Uterus (tissue), 4 donors: ENCODE results near the gene STX18. TPM values are rescaled to one million over a fixed set of nuclear protein-coding genes. Genes with fewer than 3 reads are reported as not detected.

ENCODE experiments used
- DNase-seq, 2 donors: peaks; one replicate each; pipeline ENCODE4 v3.0.0-alpha.2; 2019 to 2020
- H3K27ac ChIP-seq, 2 donors: fragments of 200-600 bp; sonication (generic); 1 replicate in 1 of 2; 2 replicates in 1 of 2; pipeline ENCODE4 v1.5.1; 2016 to 2018
- H3K27me3 ChIP-seq, 2 donors: fragments of 200-600 bp; sonication (generic); one replicate each; pipeline ENCODE4 v1.5.1; 2018 to 2019; ENCODE audit warnings: control low read depth in 1 of 2
- H3K36me3 ChIP-seq, 2 donors: fragments of 200-600 bp; sonication (generic); one replicate each; pipeline ENCODE4 v1.5.1; 2019; ENCODE audit warnings: control low read depth in 1 of 2
- H3K4me1 ChIP-seq, 2 donors: fragments of 200-600 bp; sonication (generic); one replicate each; pipeline ENCODE4 v1.5.1; 2018 to 2019; ENCODE audit warnings: control low read depth in 1 of 2
- H3K4me3 ChIP-seq, 2 donors: fragments of 200-600 bp; sonication (generic); 1 replicate in 1 of 2; 2 replicates in 1 of 2; pipeline ENCODE4 v1.5.1; 2018 to 2019; ENCODE audit warnings: mild to moderate bottlenecking in 1 of 2
- H3K9me3 ChIP-seq, 2 donors: fragments of 200-600 bp; sonication (generic); one replicate each; pipeline ENCODE4 v1.5.1; 2019; ENCODE audit warnings: control low read depth in 1 of 2
- CTCF ChIP-seq, 4 experiments: fragments of 200-600 bp in 2 of 4; fragments of 450-650 bp in 2 of 4; sonication (generic) in 2 of 4; IDR thresholded peaks; one replicate each; pipeline ENCODE4 v1.5.1; 2016 to 2019; ENCODE audit warnings: antibody characterized with exemption in 4 of 4, mild to moderate bottlenecking in 2 of 4, moderate library complexity in 1 of 4
- POLR2A ChIP-seq, 2 donors: fragments of 450-650 bp; IDR thresholded peaks; one replicate each; pipeline ENCODE4 v1.6.1; 2016; ENCODE audit warnings: antibody characterized with exemption in 2 of 2, mild to moderate bottlenecking in 1 of 2, moderate library complexity in 1 of 2
- intact Hi-C: fragments of 100-400 bp; cut with DNase I; formaldehyde crosslinking; loops from one replicate; pipeline ENCODE4 v1.15.1; 2023; ENCODE audit warnings: low total_unique reads
- total RNA-seq, 4 donors: library from RNA; depleted of rRNA in 3 of 4; stranded (reverse); fragments of >200 nt in 3 of 4; gene quantifications; one replicate each; pipeline versions ENCODE4 v1.1.0 to v1.2.4, GENCODE V29; 2014 to 2023
- donor health status: DM: yes; HTN: yes; CAD: no.

STX18 gene
- total RNA-seq, 4 donors from 2014 or later = 6.4 to 62.5 (median 28.9) TPM

DNA sequence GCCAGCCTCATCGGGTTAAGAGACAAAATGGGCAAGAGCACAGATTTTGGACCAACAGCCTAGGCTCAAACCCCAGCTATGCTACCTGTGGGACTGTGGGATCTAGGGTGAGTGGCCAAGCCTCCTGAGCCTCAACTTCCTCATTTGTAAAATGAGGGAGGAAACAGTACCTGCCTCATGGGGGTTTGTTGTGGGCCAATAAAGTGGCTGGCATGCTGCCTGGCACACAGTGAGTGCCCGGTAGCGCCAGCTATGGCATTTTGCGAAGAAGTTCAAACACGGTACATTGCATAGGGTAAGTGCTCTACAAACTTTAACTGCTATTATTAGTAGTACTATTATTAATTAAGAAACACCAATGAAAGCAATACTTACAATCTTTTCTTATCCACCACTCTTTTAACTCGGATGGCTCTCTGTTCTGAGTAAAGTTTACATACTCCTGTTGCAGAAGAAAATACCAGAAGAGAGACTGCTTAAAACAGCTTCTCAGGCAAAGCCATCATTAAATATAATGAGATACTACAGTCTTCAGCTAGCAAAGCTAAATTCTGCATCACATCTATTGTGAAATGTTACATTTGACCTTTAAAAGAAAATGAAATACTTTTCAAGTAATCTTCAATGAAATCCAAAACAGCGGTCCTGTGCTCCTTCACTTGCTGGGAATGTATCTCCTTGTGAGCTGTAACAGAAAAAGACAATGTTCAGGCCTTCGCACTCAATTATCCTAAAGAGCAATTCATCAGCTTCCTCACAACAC lies 84.9 kb downstream of the STX18 start:
- intact Hi-C loops = no loop called here
- Histone ChIP-seq H3K4me1 (no peaks in the 10 kb centered on the region), H3K9me3 (no peaks in the 10 kb centered on the region), H3K27ac (no peak overlapping the region), H3K4me3 (no peak overlapping the region), H3K27me3 (no peaks in the 10 kb centered on the region), H3K36me3 (no peaks in the 10 kb centered on the region)
- DNase-seq = no peak
- TF ChIP-seq CTCF (IDR thresholded peaks at IDR 0.05) (no peak), POLR2A (IDR thresholded peaks at IDR 0.05) (no peak)

GRCh38 chr4:4456351-4456750 lies 85.5 kb downstream of the STX18 start:
- Histone ChIP-seq H3K9me3 (no peaks in the 10 kb centered on the region), H3K27me3 (no peaks in the 10 kb centered on the region), H3K4me1 (no peaks in the 10 kb centered on the region), H3K27ac (no peak overlapping the region), H3K36me3 (no peaks in the 10 kb centered on the region), H3K4me3 (no peak overlapping the region)
- intact Hi-C loops = no loop called here
- TF ChIP-seq POLR2A (IDR thresholded peaks at IDR 0.05) (no peak), CTCF (IDR thresholded peaks at IDR 0.05) (no peak)
- no peak for DNase-seq

- DNase-seq = no peak
- TF ChIP-seq CTCF (IDR thresholded peaks at IDR 0.05) (no peak), POLR2A (IDR thresholded peaks at IDR 0.05) (no peak)
- Histone ChIP-seq H3K4me3 (no peak overlapping the region), H3K9me3 (no peaks in the 10 kb centered on the region), H3K27ac (no peak overlapping the region), H3K4me1 (no peaks in the 10 kb centered on the region), H3K36me3 (no peaks in the 10 kb centered on the region), H3K27me3 (no peaks in the 10 kb centered on the region)
- intact Hi-C loops = no loop called here
Observed at GRCh38 chr4:4455210-4455865, 86.5 kb downstream of the STX18 start.

DNA sequence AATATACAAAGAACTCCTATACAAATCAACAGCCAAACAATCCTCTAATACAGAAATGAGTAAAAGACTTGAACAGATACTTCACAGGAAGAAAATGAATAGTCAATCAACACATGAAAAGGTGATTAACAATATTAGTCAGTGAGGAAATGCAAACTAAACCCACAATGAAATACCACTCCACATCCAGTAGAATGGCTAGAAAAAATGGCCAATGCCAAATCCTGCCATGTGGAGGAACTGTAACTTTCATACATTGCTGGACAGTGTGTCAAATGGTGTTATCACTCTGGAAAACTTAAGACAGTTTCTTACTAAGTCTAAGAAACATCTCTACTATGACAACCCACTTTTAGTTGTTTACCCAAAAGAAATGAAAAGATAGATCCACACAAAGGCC lies 95.4 kb downstream of the STX18 start:
- TF ChIP-seq CTCF (IDR thresholded peaks at IDR 0.05) (no peak), POLR2A (IDR thresholded peaks at IDR 0.05) (no peak)
- no peaks in the 10 kb centered on the region for H3K9me3 ChIP-seq
- no peak for DNase-seq
- no peaks in the 10 kb centered on the region for H3K36me3 ChIP-seq
- no peaks in the 10 kb centered on the region for H3K4me1 ChIP-seq
- no peak overlapping the region for H3K27ac ChIP-seq
- no peak overlapping the region for H3K4me3 ChIP-seq
- no peaks in the 10 kb centered on the region for H3K27me3 ChIP-seq
- intact Hi-C loops = no loop called here

GRCh38 chr4:4443821-4444220 lies 98.0 kb downstream of the STX18 start:
- DNase-seq = no peak
- Histone ChIP-seq H3K9me3 (no peaks in the 10 kb centered on the region), H3K4me3 (no peak overlapping the region), H3K36me3 (no peaks in the 10 kb centered on the region), H3K27ac (no peak overlapping the region), H3K27me3 (no peaks in the 10 kb centered on the region), H3K4me1 (no peaks in the 10 kb centered on the region)
- intact Hi-C loops = no loop called here
- TF ChIP-seq CTCF (IDR thresholded peaks at IDR 0.05) (no peak), POLR2A (IDR thresholded peaks at IDR 0.05) (no peak)
